CD8-positive, alpha-beta memory T cell (primary cell): ENCODE results near the gene TM7SF2. TPM values are rescaled to one million over a fixed set of nuclear protein-coding genes. Genes with fewer than 3 reads are reported as not detected.
A peak's percentile ranks its signal among the peaks of the same experiment; 100 is the strongest.

Source experiments
- CTCF ChIA-PET: fragments of 350-600 bp; sonication (Branson Sonifier 250); formaldehyde crosslinking; loops from one replicate; lab custom pipeline; 2021; ENCODE audit warnings: antibody characterized with exemption; lab: Charles Lee
- POLR2A ChIA-PET: fragments of 350-600 bp; sonication (Branson Sonifier 250); formaldehyde crosslinking; loops from one replicate; lab custom pipeline; 2021; ENCODE audit warnings: antibody characterized with exemption; lab: Charles Lee
- DNase-seq, 5 donors: peaks; one replicate each; pipeline versions ENCODE4 v3.0.0 to v3.0.0-alpha.2; 2020 to 2022; ENCODE audit warnings: mixed read lengths in 1 of 5
- H3K27ac ChIP-seq: one replicate; pipeline ENCODE4 v1.7.0; 2013; ENCODE audit warnings: low read depth, mild to moderate bottlenecking, low read length, moderate library complexity
- H3K27me3 ChIP-seq: 2 replicates; pipeline ENCODE4 v1.7.0; 2013; ENCODE audit warnings: low read length, mild to moderate bottlenecking; ENCODE audit not compliant: insufficient read depth, poor library complexity, severe bottlenecking
- H3K36me3 ChIP-seq: 2 replicates; pipeline ENCODE4 v1.7.0; 2013; ENCODE audit warnings: mild to moderate bottlenecking, low read length, moderate library complexity; ENCODE audit not compliant: insufficient read depth
- H3K4me1 ChIP-seq: 2 replicates; pipeline ENCODE4 v1.7.0; 2013; ENCODE audit warnings: mild to moderate bottlenecking, low read length, moderate library complexity; ENCODE audit not compliant: insufficient read depth
- H3K4me3 ChIP-seq: 2 replicates; pipeline ENCODE4 v1.7.0; 2013; ENCODE audit warnings: mild to moderate bottlenecking, low read length
- H3K9me3 ChIP-seq: 2 replicates; pipeline ENCODE4 v1.7.0; 2013; ENCODE audit warnings: mild to moderate bottlenecking, low read length
- H3K27ac Mint-ChIP-seq, 8 donors: one replicate each; pipeline ENCODE4 v1.8.0; 2020 to 2021; ENCODE audit warnings: mixed read lengths in 8 of 8, mild to moderate bottlenecking in 6 of 8, inconsistent platforms in 3 of 8, moderate library complexity in 3 of 8
- H3K27me3 Mint-ChIP-seq, 2 donors: one replicate each; pipeline ENCODE4 v1.8.0; 2020 to 2021; ENCODE audit warnings: mixed read lengths in 2 of 2, mild to moderate bottlenecking in 1 of 2, moderate library complexity in 1 of 2
- H3K36me3 Mint-ChIP-seq, 3 donors: one replicate each; pipeline ENCODE4 v1.8.0; 2020 to 2021; ENCODE audit warnings: mixed read lengths in 3 of 3, inconsistent platforms in 1 of 3, mild to moderate bottlenecking in 1 of 3
- H3K4me1 Mint-ChIP-seq, 3 donors: one replicate each; pipeline ENCODE4 v1.8.0; 2020 to 2021; ENCODE audit warnings: mixed read lengths in 3 of 3, inconsistent platforms in 1 of 3, mild to moderate bottlenecking in 1 of 3
- H3K4me3 Mint-ChIP-seq, 7 donors: one replicate each; pipeline ENCODE4 v1.8.0; 2020 to 2021; ENCODE audit warnings: mixed read lengths in 7 of 7, mild to moderate bottlenecking in 6 of 7, moderate library complexity in 4 of 7, inconsistent platforms in 2 of 7
- H3K9me3 Mint-ChIP-seq, 5 donors: one replicate each; pipeline ENCODE4 v1.8.0; 2020 to 2022; ENCODE audit warnings: mixed read lengths in 5 of 5, mild to moderate bottlenecking in 3 of 5, moderate library complexity in 2 of 5, inconsistent platforms in 1 of 5
- polyA plus RNA-seq: library from polyadenylated mRNA; unstranded; fragments of 300-500 nt; fragmentation: Illumina TruSeq; gene quantifications from one replicate; pipeline ENCODE4 v1.2.3, GENCODE V29; 2021
- total RNA-seq, 2 experiments: library from RNA; stranded (reverse); gene quantifications; one replicate each; pipeline ENCODE4 v1.2.3, GENCODE V29; 2021

The TM7SF2 gene
- total and polyA plus RNA-seq, 3 experiments from 2014 or later = 11.1 to 17.9 (median 17.8) TPM

DNA sequence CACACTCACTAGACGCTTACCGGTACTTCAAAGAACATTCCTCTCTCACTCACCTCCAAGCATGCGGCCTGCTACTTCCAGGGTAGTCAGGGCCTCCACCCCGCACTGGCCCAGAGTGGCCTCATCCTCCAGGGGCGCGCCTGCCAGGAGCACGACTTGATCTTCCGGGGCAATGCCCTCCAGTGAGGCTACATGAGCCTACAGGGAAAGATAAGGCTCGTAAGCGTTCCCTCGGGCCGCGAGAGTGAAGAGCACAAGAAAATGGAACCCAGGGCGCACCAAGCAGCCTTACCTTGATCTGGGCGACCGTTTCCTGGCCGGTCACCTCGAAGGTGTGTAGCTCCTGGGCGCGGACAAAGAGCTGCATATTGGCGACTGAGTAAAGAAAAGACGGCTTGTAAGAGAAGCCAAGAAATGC is 9.8 kb downstream of the TM7SF2 start:
- no peaks in the 10 kb centered on the region for H3K9me3 ChIP-seq
- peak overlapping the region; percentile 95 for H3K4me3 ChIP-seq
- H3K27me3 ChIP-seq = no peaks in the 10 kb centered on the region
- Mint-ChIP-seq H3K27ac (peak overlapping the region; percentile 97 to 100 (median 100)), H3K36me3 (peaks cover 7 to 84% (median 7%) of the 10 kb centered on the region in 3 donors), H3K27me3 (peaks cover 0 to 2% of the 10 kb centered on the region in 2 donors), H3K4me1 (peaks cover 37 to 64% (median 45%) of the 10 kb centered on the region in 3 donors), H3K9me3 (no peaks in the 10 kb centered on the region), H3K4me3 (peak overlapping the region; percentile 96 to 100 (median 99))
- DNase-seq = no peak
- H3K36me3 ChIP-seq = peaks cover 47% of the 10 kb centered on the region
- POLR2A ChIA-PET = interaction anchor here (0.5 to 2.5 kb wide), 21 partner anchors 10 to 1722 kb away, joined by 3 to 60 read pairs (median 4); partner anchors contain the start of genes ACTN3, ARL2, PPP2R5B and RCE1
- peak overlapping the region; percentile 97 for H3K27ac ChIP-seq
- CTCF ChIA-PET = interaction anchor here (0.9 to 3.7 kb wide), 12 partner anchors 9 to 491 kb away, joined by 3 to 43 read pairs (median 4); partner anchors contain the start of genes ARL2, CAPN1, CDCA5 and SYVN1
- peaks cover 26% of the 10 kb centered on the region for H3K4me1 ChIP-seq

DNA sequence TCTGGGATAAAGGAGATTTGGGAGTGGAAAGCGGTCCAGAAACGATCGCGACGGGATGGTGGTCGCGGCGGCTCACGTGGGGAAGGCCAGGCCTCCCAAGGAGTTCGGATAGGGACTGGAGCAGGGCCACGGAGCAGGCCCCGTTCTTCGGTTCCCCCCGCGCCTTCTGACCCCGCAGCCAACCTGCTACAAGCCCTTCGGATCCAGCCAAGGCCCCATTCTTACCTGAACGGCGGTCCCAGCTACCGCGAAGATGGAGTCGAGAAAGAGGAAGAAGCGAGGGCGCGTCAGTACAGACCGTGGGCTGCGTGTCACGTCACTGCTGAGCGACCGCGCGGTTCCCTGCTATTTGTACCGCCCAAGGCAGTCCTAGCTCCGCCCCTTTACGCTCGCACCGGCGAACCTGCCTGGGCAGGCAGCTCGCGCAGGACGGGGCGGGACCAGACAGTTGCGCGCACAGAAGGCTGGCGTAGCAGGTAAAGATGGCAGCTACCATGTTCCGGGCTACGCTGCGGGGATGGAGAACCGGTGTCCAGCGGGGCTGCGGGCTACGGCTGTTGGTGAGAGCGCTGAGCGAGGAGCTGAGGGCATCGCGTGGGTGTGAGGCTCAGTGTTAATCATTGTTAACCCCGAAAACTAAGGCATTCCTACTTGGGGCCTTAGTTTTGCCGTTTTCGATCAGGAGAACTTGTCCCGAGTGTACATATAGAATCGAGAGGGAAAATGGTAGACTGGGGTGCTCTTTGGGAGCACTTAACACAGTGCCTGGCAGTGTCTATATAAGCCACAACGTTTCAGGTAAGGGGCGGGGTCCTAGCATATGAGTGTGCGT is 10.4 kb downstream of the TM7SF2 start, which contains the start of the genes FAU and MRPL49:
Gene FAU (minus strand): TSS at position 270 of the 832 bp plus-strand sequence. CDS start 321 bp downstream, outside the sequence.
Gene MRPL49 (plus strand): TSS at position 457 of the 832 bp plus-strand sequence. CDS start 26 bp downstream, at position 483.
- peak; percentile 98 to 99 (median 98) for DNase-seq
- POLR2A ChIA-PET = interaction anchor here (0.5 to 2.5 kb wide), 25 partner anchors 10 to 1721 kb away, joined by 3 to 60 read pairs (median 4); partner anchors contain the start of genes ACTN3, ARL2, POLA2 and PPP2R5B
- Mint-ChIP-seq H3K4me1 (peaks cover 33 to 59% (median 45%) of the 10 kb centered on the region in 3 donors), H3K27ac (peak within 1 kb of the TSS; percentile 97 to 100 (median 100)), H3K36me3 (peaks cover 7 to 88% (median 9%) of the 10 kb centered on the region in 3 donors), H3K9me3 (no peaks in the 10 kb centered on the region), H3K4me3 (peak within 1 kb of the TSS; percentile 96 to 100 (median 99)), H3K27me3 (peaks cover 0 to 2% of the 10 kb centered on the region in 2 donors)
- Histone ChIP-seq H3K27ac (peak within 1 kb of the TSS; percentile 97), H3K36me3 (peaks cover 53% of the 10 kb centered on the region), H3K27me3 (no peaks in the 10 kb centered on the region), H3K9me3 (no peaks in the 10 kb centered on the region), H3K4me1 (peaks cover 21% of the 10 kb centered on the region), H3K4me3 (peak within 1 kb of the TSS; percentile 95)
- CTCF ChIA-PET = interaction anchor here (0.9 to 3.7 kb wide), 12 partner anchors 9 to 490 kb away, joined by 3 to 43 read pairs (median 4); partner anchors contain the start of genes ARL2, CAPN1, CDCA5 and SYVN1

DNA sequence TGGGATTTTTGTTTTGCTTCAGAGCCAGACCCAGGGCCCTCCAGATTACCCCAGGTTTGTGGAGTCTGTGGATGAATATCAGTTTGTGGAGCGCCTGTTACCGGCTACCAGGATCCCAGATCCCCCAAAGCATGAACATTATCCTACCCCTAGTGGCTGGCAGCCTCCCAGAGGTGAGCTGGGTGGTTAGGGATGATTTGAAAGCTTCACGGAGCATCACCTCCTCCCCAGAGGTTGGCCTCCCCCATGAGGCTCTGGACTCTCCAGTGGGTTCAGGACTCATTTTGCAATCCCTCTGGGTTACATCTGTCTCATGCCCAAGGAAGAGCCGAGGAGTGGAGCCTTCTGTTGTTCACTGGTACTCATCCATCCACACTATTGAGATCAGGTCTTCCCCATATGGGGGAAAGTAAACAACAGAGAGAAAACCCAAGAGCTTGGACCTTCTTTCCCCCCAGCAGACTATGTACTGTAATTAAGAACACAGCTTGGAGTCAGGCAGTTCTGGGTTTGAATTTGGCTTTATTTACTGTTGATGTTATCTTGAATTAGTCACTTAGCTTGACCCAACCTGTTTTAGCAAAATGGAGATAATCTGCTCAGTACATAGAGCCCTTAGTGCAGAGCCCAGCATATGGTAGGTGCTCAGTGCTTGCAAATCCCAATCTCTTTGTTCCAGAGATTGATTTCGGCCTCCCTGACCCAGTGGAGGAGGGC is 13.0 kb downstream of the TM7SF2 start:
- H3K4me3 ChIP-seq = no peak overlapping the region

DNA sequence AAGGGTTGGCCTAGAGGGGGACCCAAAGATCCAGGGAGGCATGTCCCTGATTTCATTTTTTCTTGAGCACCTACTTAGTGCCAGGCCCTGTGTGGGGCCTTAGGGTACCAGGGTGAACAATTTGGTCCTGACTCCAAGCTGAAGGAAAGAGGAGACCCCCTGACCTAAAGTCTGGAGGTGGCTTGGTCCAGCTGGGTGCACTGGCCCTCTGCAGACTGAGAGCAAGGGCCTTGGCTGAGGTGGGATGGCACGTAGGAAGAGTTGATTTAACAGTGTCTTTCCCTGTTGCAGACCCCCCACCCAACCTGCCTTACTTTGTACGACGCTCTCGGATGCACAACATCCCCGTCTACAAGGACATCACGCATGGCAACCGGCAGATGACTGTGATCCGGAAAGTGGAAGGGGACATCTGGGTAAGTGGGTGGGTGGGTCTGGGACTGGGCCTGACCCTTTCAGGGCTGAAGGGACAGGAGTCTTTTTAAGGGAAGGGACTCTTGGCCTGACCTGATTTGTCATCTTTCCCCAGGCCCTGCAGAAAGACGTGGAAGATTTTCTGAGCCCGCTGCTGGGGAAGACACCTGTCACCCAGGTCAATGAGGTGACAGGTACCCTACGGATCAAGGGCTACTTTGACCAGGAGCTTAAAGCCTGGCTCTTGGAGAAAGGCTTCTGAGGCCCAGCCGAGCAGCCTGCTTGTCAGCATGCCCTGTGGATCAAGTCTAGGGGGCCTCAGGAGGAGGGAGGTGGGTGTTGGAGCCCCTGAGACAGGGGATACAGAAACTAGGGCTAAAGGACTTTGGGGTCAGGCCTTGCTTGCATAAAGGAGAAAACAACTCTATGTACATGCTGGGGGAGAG is 13.8 kb downstream of the TM7SF2 start:
- ChIA-PET POLR2A (interaction anchor here (0.5 kb wide), 1 partner anchor 134 kb away, joined by 3 read pairs; no protein-coding TSS in a partner anchor), CTCF (no interaction called here)
- Histone ChIP-seq H3K27me3 (no peaks in the 10 kb centered on the region), H3K27ac (no peak overlapping the region), H3K36me3 (peaks cover 59% of the 10 kb centered on the region), H3K9me3 (no peaks in the 10 kb centered on the region), H3K4me3 (no peak overlapping the region), H3K4me1 (peaks cover 18% of the 10 kb centered on the region)
- Mint-ChIP-seq H3K27ac (peak overlapping the region in 3 of 8 donors; percentile 42 to 69 (median 50)), H3K36me3 (peaks cover 4 to 88% (median 7%) of the 10 kb centered on the region in 3 donors), H3K4me3 (peak overlapping the region in 1 of 7 donors; percentile 69), H3K9me3 (no peaks in the 10 kb centered on the region), H3K4me1 (peaks cover 21 to 36% (median 30%) of the 10 kb centered on the region in 3 donors), H3K27me3 (no peaks in the 10 kb centered on the region)
- DNase-seq = peak in 1 of 5 donors; percentile 17

More for the DNA sequence above, 13.0 kb downstream of the TM7SF2 start:
- Mint-ChIP-seq H3K27ac (peak overlapping the region in 6 of 8 donors; percentile 12 to 80 (median 46)), H3K9me3 (no peaks in the 10 kb centered on the region), H3K27me3 (no peaks in the 10 kb centered on the region), H3K36me3 (peaks cover 4 to 88% (median 7%) of the 10 kb centered on the region in 3 donors), H3K4me1 (peaks cover 22 to 41% (median 33%) of the 10 kb centered on the region in 3 donors), H3K4me3 (peak overlapping the region in 5 of 7 donors; percentile 28 to 73 (median 35))
- CTCF ChIA-PET = no interaction called here
- no peaks in the 10 kb centered on the region for H3K9me3 ChIP-seq
- DNase-seq = peak in 1 of 5 donors; percentile 25
- H3K27me3 ChIP-seq = no peaks in the 10 kb centered on the region
- peak overlapping the region; percentile 6 for H3K27ac ChIP-seq
- POLR2A ChIA-PET = interaction anchor here (1.0 to 1.2 kb wide), 2 partner anchors 10 to 13 kb away, joined by 3 to 4 read pairs; partner anchors contain the start of gene SYVN1
- H3K4me1 ChIP-seq = peaks cover 21% of the 10 kb centered on the region
- H3K36me3 ChIP-seq = peaks cover 59% of the 10 kb centered on the region

DNA sequence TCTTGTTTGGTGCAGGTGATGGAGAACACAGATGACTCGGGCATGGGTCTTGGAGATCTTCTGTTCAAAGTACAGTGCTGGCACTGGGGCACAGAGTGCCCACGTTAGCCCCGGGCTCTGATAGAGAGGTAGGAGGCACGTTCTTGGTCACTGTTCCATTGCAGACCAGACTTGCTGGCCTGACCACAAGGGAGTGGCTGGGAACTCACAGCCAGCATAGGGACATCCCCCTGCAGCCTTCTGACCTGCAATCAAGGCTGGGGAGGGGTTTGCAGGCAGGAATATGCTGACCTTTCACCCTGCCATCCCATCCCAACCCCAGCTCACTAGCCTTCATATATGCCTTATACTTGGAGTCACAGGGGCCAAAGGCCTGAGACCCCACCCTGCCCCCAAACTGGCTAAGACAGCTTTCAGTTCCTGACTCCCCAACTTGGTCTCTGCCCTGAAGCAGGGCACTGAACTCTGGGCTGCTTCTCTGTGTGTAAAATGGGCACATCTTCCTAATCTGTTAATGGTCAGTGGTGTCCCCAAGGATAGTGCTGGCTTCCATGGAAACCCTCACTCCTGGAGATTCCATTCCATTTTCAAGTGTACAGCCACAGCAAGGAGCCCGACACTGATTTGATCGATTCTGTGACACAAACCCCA is 15.1 kb downstream of the TM7SF2 start:
- CTCF ChIA-PET = no interaction called here
- POLR2A ChIA-PET = interaction anchor here (0.6 kb wide), 1 partner anchor 9 kb away, joined by 3 read pairs; the partner anchor contains the start of gene ZNHIT2
- peak overlapping the region in 2 of 7 donors; percentile 17 to 54 for H3K4me3 Mint-ChIP-seq

DNA sequence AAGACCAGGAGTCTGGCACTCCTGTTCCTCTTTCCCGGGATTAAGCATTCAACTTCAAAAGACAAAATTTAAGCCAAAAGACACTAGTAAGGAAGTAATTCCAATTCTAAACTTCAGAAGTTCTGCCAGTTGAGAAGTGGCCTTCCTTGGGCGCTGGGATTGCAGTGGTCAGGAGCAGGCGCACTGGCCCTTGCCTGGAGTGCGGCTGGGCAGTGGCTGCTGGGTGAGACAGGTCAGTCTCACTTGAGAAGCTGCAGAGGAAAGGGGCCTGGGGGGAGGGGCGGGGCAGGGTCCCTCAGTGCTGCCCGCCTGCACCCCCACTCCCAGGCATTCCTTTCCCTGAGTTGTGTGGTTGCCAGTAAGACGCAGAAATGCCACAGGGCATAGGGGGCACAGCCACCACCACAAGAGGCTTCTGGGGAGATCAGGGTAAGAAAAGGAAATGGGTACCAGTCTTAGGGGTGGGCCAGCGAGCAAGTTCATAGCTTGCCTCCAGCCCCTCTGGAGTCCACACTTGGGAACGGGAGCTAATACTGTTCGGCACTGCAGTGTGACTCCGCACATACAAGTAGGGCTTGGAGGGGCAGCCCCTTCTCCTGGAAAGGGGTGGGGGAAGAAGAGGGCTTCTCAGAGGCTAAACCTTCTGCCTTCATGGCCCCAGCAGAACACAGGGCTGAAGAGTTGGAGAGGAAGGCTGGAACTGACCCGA is 16.0 kb downstream of the TM7SF2 start:
- POLR2A ChIA-PET = no interaction called here
- Histone ChIP-seq H3K27ac (no peak overlapping the region), H3K4me3 (no peak overlapping the region), H3K9me3 (no peaks in the 10 kb centered on the region), H3K36me3 (peaks cover 69% of the 10 kb centered on the region), H3K27me3 (no peaks in the 10 kb centered on the region), H3K4me1 (peaks cover 11% of the 10 kb centered on the region)
- Mint-ChIP-seq H3K27me3 (no peaks in the 10 kb centered on the region), H3K4me3 (no peak overlapping the region), H3K9me3 (no peaks in the 10 kb centered on the region), H3K27ac (peak overlapping the region in 2 of 8 donors; percentile 7 to 33), H3K4me1 (peaks cover 9 to 32% (median 12%) of the 10 kb centered on the region in 3 donors), H3K36me3 (peaks cover 0 to 88% (median 8%) of the 10 kb centered on the region in 3 donors)
- CTCF ChIA-PET = interaction anchor here (1.6 kb wide), 1 partner anchor 280 kb away, joined by 4 read pairs; no protein-coding TSS in a partner anchor
- peak in 1 of 5 donors; percentile 32 for DNase-seq

More for the DNA sequence above, 15.1 kb downstream of the TM7SF2 start:
- peak overlapping the region in 4 of 8 donors; percentile 29 to 83 (median 68) for H3K27ac Mint-ChIP-seq
- H3K36me3 Mint-ChIP-seq = peaks cover 3 to 88% (median 8%) of the 10 kb centered on the region in 3 donors
- Histone ChIP-seq H3K9me3 (no peaks in the 10 kb centered on the region), H3K4me3 (no peak overlapping the region), H3K27me3 (no peaks in the 10 kb centered on the region), H3K27ac (no peak overlapping the region), H3K4me1 (peaks cover 7% of the 10 kb centered on the region), H3K36me3 (peaks cover 60% of the 10 kb centered on the region)
- H3K4me1 Mint-ChIP-seq = peaks cover 15 to 31% (median 19%) of the 10 kb centered on the region in 3 donors
- peak in 1 of 5 donors; percentile 31 for DNase-seq
- H3K27me3 Mint-ChIP-seq = no peaks in the 10 kb centered on the region
- H3K9me3 Mint-ChIP-seq = no peaks in the 10 kb centered on the region
